GM20000 (cell line): ENCODE measurements around the gene UBASH3B.

Experiments used
- DNase-seq: peaks from one replicate; pipeline ENCODE4 v3.0.0; 2012; ENCODE audit warnings: low spot score
- CTCF ChIP-seq: IDR thresholded peaks from 2 replicates; pipeline ENCODE4 v1.5.1; 2012; ENCODE audit warnings: mild to moderate bottlenecking, control low read depth; ENCODE audit errors: extremely low read depth, missing control alignments

UBASH3B gene

DNA sequence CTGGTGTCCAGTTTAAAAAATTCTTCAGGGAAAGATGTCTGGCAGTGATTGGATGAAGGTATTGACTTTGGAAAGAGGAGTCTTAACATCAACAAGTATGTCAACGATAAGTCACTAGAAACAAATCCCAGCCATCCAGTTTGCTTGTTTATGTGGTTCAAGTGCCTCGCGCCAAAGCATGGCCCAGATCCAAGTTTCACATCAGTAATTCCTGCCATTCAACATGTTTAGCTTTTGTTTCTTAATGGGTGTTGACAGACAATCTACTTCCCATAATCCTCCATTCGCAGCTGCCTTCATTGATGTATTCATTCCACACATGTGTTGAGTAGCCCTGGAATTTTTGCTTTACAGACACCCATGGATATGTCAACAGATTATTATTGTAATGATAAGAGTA is 77.8 kb downstream of the UBASH3B start:
- TF ChIP-seq CTCF: no peak
- DNase-seq: no peak

- DNase-seq: no peak
- TF ChIP-seq CTCF: no peak
These were observed 79.5 kb downstream of the UBASH3B start for GRCh38 chr11:122734848-122735496.

DNA sequence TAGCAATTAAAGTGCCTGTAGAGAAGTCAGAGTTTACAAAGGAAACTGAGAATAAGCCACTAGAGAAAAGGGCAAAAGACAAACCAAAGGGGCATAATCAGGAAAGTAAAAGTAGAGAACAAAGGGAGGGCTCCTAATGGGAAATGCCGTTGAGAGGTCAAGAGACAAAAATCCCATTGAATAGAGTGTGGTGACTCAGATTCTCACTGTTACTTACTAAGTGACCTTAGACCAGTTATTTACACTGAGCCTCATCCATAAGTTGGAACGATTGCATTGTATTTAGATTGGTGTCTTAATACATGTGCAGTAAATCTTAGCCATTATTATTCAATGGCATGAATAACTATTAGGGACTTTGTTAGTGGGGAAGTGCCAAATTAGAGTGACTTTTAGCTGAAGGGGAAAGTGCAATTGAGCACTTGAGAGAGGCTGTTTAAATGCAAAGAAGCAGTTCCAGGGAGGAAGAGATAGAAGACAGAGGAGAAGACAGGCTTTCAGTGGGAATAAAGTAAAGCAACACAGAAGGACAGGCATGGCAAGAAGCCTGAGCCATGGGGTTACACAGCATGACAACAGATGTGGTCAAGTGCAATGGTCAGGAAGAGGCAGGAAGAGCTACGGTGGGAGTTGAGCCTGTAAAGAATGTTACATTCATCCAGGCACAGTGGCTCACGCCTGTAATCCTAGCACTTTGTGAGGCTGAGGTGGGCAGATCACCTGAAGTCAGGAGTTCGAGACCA is 82.6 kb downstream of the UBASH3B start:
- TF ChIP-seq CTCF: no peak
- DNase-seq: no peak

- DNase-seq: no peak
- no peak for TF ChIP-seq CTCF
These were observed 86.2 kb downstream of the UBASH3B start for GRCh38 chr11:122741613-122742300.

DNA sequence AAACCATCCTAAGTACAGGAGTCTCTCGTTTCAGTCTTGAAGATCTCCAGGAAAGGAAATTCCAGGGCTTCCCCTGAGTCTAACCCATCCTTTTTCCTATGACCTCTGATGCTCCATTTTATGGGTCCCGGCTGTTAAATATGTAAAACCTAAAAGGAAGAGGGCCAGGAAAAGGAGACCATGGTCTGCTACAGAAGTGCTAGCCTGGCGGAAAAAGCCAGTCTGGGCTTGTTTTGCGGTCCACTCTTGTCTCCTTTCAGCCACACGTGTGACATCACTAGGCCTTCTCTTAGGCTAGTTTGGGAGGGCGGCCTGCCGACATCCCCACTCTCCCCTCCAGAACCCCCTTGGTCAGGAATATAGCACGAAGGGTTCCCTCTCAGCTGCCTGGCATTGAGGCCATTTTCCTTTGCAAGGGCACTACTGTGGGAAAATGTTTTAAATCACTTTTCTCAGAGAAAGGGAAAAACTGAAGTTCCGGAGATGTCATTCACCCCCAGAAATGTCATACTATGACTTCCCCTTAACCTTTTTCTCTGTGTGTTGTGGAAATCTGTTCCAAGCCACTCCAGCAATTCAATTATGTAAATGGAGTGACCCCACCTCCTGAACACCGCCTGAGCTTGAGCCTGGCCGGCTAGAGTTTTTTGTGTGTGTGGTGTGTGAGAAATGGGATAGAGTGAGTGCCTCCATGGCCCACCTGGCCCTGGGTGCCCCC is 86.9 kb downstream of the UBASH3B start:
- no peak for TF ChIP-seq CTCF
- DNase-seq: no peak

- TF ChIP-seq CTCF: no peak
- DNase-seq: no peak
These were observed 87.7 kb downstream of the UBASH3B start for GRCh38 chr11:122743097-122743741.
